GM18873 (cell line): ENCODE measurements around the gene TNIK.

Experiments used
- ATAC-seq: cut with Tn5 transposase; IDR thresholded peaks from one replicate; pipeline ENCODE4 v1.9.1; 2021; ENCODE audit warnings: mild to moderate bottlenecking, moderate library complexity, moderate number of reproducible peaks; ENCODE audit not compliant: unreplicated experiment, low FRiP score

TNIK gene

GRCh38 chr3:171185959-171186358 lies 274.2 kb downstream of the TNIK start:
- no peak for ATAC-seq

DNA sequence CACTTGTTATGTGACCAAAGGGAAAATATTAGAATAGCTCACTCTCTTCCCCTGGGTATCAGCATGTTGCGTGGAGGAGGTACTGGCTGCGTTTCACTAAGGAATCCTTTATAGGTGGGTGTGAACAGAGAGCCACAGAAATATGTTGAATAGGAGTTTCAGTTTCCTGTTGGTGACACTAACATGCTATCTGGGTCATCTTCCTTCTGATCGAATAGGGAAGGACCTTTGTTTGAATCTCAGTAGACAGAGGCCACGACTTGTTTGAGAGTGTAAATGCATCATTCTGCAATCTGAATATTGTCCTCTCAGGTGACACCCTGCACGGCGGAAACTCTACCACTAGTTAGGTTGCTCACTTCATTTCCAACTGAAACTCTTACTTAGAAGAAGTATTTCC lies 275.8 kb downstream of the TNIK start:
- no peak for ATAC-seq

DNA sequence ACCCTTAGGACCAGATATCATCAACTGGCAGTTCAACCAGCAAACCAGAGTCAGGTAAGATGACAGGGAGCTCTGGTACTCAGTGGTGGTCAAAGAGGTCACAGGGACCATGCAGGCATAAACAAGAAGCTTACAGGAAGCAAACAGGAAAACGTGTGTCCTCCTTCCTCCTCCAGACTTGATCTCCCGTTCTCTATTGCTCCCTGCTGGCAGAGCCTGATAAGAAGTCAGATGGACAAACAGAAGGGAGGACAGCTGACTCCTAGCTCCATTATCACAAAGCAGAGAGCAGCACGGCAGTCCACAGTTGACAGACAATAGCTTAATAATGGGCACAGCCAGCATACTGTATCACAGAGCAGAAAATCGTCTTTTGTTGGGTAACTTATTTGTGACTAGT lies 277.2 kb downstream of the TNIK start:
- no peak for ATAC-seq

- no peak for ATAC-seq
These were observed 278.1 kb downstream of the TNIK start for GRCh38 chr3:171181907-171182690.

DNA sequence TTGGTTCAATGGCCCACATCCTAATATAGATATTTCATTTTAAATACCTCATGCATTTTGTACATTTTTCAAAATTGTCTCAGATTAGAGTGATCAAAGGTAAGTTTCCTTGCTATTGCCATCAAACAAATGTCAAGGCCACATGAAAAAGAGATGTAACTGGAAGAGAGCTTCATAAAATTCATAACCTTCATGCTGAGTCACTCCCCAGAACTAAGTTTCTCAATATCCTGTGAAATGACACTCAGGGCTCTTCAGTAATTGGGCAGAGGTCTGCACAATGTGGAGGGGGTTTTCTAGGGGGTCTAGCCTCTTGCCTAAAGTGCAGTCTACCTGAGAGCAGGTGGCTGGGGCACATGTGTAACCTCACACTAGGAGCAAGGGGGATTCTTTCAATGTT lies 281.5 kb downstream of the TNIK start:
- no peak for ATAC-seq

- ATAC-seq = no peak
These were observed 282.7 kb downstream of the TNIK start for GRCh38 chr3:171177553-171177952.

- ATAC-seq = no peak
These were observed 283.1 kb downstream of the TNIK start for GRCh38 chr3:171177056-171177455.

- ATAC-seq = no peak
These were observed 283.8 kb downstream of the TNIK start for GRCh38 chr3:171176244-171176933.

GRCh38 chr3:171175741-171176234 lies 284.4 kb downstream of the TNIK start:
- no peak for ATAC-seq

- no peak for ATAC-seq
These were observed 286.5 kb downstream of the TNIK start for GRCh38 chr3:171173736-171174135.

GRCh38 chr3:171172070-171172469 lies 288.1 kb downstream of the TNIK start:
- no peak for ATAC-seq

GRCh38 chr3:171169866-171170265 lies 290.3 kb downstream of the TNIK start:
- ATAC-seq = no peak

DNA sequence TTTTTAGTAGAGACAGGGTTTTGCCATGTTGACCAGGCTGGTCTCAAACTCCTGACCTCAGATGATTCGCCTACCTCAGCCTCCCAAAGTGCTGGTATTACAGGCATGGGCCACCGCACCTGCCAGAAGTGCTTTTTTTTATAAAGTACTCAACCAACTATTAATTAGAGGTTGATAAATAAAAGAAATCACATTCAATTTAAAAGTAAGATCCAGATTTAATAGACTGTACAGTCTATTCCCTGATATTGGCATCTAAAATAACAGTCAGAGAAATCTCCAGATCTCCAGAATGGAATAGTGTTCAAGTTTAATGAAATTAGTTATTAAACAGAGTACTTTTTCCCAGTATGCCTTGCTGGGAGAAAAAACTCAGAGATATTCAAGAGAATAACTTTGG lies 290.8 kb downstream of the TNIK start:
- no peak for ATAC-seq

- ATAC-seq = no peak
These were observed 291.7 kb downstream of the TNIK start for GRCh38 chr3:171168551-171168950.

DNA sequence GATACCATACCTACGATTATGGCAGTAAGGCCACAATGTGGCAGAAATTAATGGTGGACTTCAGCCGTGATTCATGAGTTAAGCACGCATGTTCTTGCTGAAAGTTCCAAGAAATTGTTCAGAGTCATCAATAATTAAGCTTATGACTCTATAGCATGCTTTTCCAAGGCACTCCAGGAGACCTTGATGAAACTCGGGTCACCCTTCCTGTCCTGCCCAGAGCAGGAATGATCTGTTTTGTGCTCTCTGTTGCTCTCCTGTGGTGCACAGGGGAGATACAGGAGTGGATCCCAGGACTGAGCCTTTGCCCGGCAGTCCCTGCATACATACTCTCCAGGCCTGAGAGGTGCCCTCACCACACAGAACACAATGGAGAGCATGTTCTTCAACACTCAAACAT lies 292.1 kb downstream of the TNIK start:
- no peak for ATAC-seq

GRCh38 chr3:171165983-171166382 lies 294.2 kb downstream of the TNIK start:
- ATAC-seq = no peak

DNA sequence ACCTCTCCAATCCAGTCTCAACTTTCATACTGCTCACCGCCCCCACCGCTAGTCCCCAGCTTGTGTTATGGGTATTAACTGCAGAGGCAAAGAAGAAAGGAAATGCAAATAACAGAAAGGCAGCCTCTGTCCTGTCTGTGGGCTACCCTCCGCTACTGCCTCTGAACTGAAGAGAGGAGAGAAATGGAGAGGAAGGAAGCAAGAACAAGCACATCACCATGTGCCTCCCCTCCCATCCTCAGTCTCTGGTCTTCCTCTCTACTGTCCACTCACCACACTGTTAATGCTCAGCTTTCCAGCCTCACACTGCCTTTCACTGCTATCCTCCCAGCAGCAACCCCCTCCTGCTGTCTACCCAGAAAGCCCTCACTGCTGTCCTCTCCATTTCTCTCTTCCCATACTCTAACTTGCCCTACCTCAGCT lies 294.7 kb downstream of the TNIK start:
- no peak for ATAC-seq

- ATAC-seq = no peak
These were observed 296.1 kb downstream of the TNIK start for GRCh38 chr3:171164067-171164465.

DNA sequence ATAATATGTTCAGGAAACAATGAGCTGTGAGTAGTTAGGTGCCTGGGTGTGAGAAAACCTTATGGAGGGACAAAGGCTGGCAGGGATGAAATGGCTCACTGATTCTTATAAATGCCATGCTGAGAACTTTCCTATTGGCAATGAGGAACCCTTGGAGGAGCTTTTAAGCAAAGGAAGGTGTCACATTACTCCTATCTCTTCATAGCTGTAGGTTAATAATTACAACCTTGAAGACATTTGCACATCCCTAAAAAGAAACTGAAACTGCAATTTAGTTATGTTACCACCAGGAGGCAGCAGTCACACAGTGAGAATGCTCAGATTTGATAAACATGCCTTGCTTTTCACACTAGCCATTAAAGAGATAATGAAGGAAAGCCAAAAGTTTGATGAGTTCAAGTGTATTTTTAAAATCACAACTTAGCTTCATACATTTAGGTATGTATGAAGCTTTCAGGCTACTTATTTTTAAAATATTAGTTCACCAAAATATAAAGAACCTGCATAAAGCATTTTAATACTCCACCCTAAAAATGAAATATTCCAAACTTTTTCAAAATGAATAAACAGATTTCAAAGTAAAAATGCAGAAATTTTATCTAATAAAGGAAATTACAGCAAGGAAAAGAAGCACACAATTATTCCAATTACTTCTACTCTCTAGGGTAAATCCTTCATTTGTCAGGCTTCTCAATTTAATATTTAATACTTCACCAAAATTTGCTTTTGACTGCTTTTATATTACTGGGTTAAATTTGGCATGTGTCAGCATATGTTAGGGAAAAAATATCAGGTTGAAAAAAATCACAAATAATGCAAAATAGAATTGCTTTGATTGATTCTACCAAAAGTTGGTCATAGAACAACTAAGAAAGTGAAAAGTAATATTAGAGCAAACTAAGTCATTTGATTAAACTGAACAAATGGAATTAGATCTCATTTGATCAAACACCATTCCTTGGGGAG lies 296.8 kb downstream of the TNIK start:
- ATAC-seq = no peak

- ATAC-seq = no peak
These were observed 299.9 kb downstream of the TNIK start for GRCh38 chr3:171160325-171160724.

GRCh38 chr3:171159822-171160157 lies 300.4 kb downstream of the TNIK start:
- ATAC-seq = no peak
